Measurements from ENCODE around the gene SPRED2.

GRCh38 chr2:65360441-65360840 lies 72.0 kb downstream of the SPRED2 start:
- TF ChIP-seq GABPA (IDR thresholded peaks at IDR 0.05; ENCODE audit: low read depth) (no peak), CTCF (IDR thresholded peaks at IDR 0.05; ENCODE audit: insufficient read depth, low read length) (no peak), POLR2AphosphoS5 (IDR thresholded peaks at IDR 0.05; ENCODE audit: low read depth) (no peak)
